ENCODE measurements around the gene PEDS1. TPM values are rescaled to one million over a fixed set of nuclear protein-coding genes. Genes with fewer than 3 reads are reported as not detected.

PEDS1 gene
- total and polyA plus RNA-seq, 2 of the 13 experiments (the other 11 are each of a cell fraction or from before 2014, with no cell fraction given) = 30.5 to 93.9 TPM

- TF ChIP-seq ARID5B (CRISPR knock-in tag; IDR thresholded peaks at IDR 0.05) (peak; percentile 11; the same call in 1 of the 2 replicates), SNAPC4 (CRISPR knock-in tag; IDR thresholded peaks at IDR 0.05) (peak; percentile 37; the same call in 1 of the 2 replicates), MAF1 (CRISPR knock-in tag; IDR thresholded peaks at IDR 0.05; ENCODE audit: borderline replicate concordance) (0 out of 2 replicates have a peak, but pooled peaks have one; percentile 15), ZSCAN22 (CRISPR knock-in tag; IDR thresholded peaks at IDR 0.05) (0 out of 2 replicates have a peak, but pooled peaks have one; percentile 48), ZNF251 (CRISPR knock-in tag; IDR thresholded peaks at IDR 0.05) (peak; percentile 85; the same call in 1 of the 2 replicates), PITX1 (CRISPR knock-in tag; IDR thresholded peaks at IDR 0.05) (0 out of 2 replicates have a peak, but pooled peaks have one; percentile 10), PAF1 (CRISPR knock-in tag; IDR thresholded peaks at IDR 0.05) (no peak), BORCS8-MEF2B (CRISPR knock-in tag; IDR thresholded peaks at IDR 0.05) (peak; percentile 34; the same call in 1 of the 2 replicates), THYN1 (CRISPR knock-in tag; IDR thresholded peaks at IDR 0.05; ENCODE audit: borderline replicate concordance, low read depth) (no peak), GLMP (CRISPR knock-in tag; IDR thresholded peaks at IDR 0.05; ENCODE audit: borderline replicate concordance) (0 out of 2 replicates have a peak, but pooled peaks have one; percentile 63), ZNF605 (CRISPR knock-in tag; IDR thresholded peaks at IDR 0.05) (peak; percentile 80), ZNF546 (CRISPR knock-in tag; conservative IDR thresholded peaks at IDR 0.05) (peak; percentile 89; the same call in 1 of the 2 replicates), KLF9 (CRISPR knock-in tag; IDR thresholded peaks at IDR 0.05; ENCODE audit: low read depth) (0 out of 2 replicates have a peak, but pooled peaks have one; percentile 74), ZNF597 (CRISPR knock-in tag; IDR thresholded peaks at IDR 0.05) (peak; percentile 56; the same call in 1 of the 2 replicates), NR3C1 (CRISPR knock-in tag; IDR thresholded peaks at IDR 0.05) (no peak), FOXA1 (IDR thresholded peaks at IDR 0.05) (no peak), FOXA1 (CRISPR knock-in tag; IDR thresholded peaks at IDR 0.05) (0 out of 2 replicates have a peak, but pooled peaks have one; percentile 8)
These were observed 40.8 kb downstream of the PEDS1 start, which contains the start of gene UBE2V1 (continued) for GRCh38 chr20:50112512-50113419.

All from HepG2 (cell line).